RWPE2 (cell line): Measurements from ENCODE around the gene UBXN6.
A peak's percentile ranks its signal among the peaks of the same experiment; 100 is the strongest.

Experiments
- ATAC-seq: fragments of 200-7000 bp; cut with Tn5 transposase; 3 replicates; pipeline ENCODE4 v1.9.1; 2021; ENCODE audit warnings: low read depth
- DNase-seq: peaks from one replicate; pipeline ENCODE4 v3.0.0-alpha.2; 2020; ENCODE audit warnings: low spot score
- H3K27ac ChIP-seq: fragments of 450-650 bp; 2 replicates; pipeline ENCODE4 v1.5.1; 2017; ENCODE audit warnings: mild to moderate bottlenecking; ENCODE audit not compliant: poor library complexity, severe bottlenecking
- H3K27me3 ChIP-seq: fragments of 250-450 bp; sonication (Bioruptor Pico); 2 replicates; pipeline ENCODE4 v1.5.1; 2021; ENCODE audit warnings: mild to moderate bottlenecking, moderate library complexity; ENCODE audit not compliant: insufficient read depth, poor library complexity, severe bottlenecking
- H3K36me3 ChIP-seq: fragments of 250-450 bp; sonication (Bioruptor Pico); 2 replicates; pipeline ENCODE4 v1.5.1; 2020; ENCODE audit warnings: low read depth, mild to moderate bottlenecking, moderate library complexity
- H3K4me1 ChIP-seq: fragments of 250-450 bp; sonication (Bioruptor Pico); 2 replicates; pipeline ENCODE4 v1.5.1; 2021; ENCODE audit warnings: mild to moderate bottlenecking, moderate library complexity; ENCODE audit not compliant: insufficient read depth, poor library complexity, severe bottlenecking
- H3K4me3 ChIP-seq: fragments of 250-450 bp; sonication (Bioruptor Pico); 2 replicates; pipeline ENCODE4 v1.5.1; 2021; ENCODE audit warnings: mild to moderate bottlenecking, moderate library complexity; ENCODE audit not compliant: severe bottlenecking
- H3K9me3 ChIP-seq: fragments of 250-450 bp; sonication (Bioruptor Pico); 2 replicates; pipeline ENCODE4 v1.5.1; 2021; ENCODE audit warnings: mild to moderate bottlenecking, moderate library complexity; ENCODE audit not compliant: severe bottlenecking
- CTCF ChIP-seq: fragments of 450-650 bp; IDR thresholded peaks from one replicate; pipeline ENCODE4 v1.5.1; 2017; ENCODE audit warnings: mild to moderate bottlenecking, moderate library complexity; ENCODE audit not compliant: poor library complexity, severe bottlenecking

The UBXN6 gene

DNA sequence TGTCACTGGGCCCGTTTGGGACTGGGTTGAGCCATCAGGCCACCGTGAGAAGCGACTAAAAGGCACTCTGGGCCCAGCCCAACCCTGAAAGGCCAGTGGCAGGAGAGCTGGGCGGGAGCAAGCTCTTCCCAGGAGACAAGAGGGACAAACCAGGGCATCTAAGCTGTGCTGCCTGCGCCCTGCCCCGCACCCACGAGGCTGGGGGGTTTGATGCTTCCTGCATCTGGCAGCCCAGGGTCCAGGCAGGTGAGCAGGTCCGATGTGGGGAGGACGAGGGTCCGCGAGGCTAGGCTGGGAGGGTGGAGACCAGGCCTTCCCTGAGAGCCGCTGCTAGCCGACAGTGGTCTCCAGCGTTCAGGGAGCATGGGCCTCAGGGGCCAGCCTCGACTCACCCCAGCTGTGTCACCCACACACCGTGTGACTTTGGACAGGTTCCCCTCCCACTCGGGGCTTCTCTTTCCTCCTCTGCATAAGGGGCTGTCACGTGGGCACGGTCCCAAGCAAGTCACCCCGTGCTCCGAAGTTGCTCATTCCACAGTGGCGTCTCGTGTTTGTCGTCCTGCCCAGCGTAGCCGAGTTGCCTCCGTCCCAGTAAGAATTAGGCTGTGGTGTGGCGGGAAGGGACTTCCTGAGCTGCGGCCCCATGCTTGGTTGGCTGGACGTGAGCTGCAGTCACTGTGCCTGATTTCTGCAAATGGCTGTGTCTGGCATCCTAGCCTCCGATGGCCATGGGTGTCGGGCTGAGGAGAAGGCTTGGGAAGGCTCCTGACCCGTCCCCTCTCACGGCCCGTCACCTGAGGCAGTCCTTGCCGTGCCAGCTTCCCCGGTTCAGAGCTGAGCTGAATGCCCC lies 44.9 kb upstream of the UBXN6 start:
- H3K4me3 ChIP-seq = no peak overlapping the region
- TF ChIP-seq CTCF = no peak
- H3K36me3 ChIP-seq = peaks cover 12% of the 10 kb centered on the region
- no peaks in the 10 kb centered on the region for H3K9me3 ChIP-seq
- no peaks in the 10 kb centered on the region for H3K27me3 ChIP-seq
- no peaks in the 10 kb centered on the region for H3K4me1 ChIP-seq
- H3K27ac ChIP-seq = no peak overlapping the region
- DNase-seq = peak; percentile 52
- no peak for ATAC-seq

GRCh38 chr19:4501691-4502090 lies 44.1 kb upstream of the UBXN6 start:
- Histone ChIP-seq H3K9me3 (no peaks in the 10 kb centered on the region), H3K4me3 (no peak overlapping the region), H3K4me1 (no peaks in the 10 kb centered on the region), H3K36me3 (peaks cover 15% of the 10 kb centered on the region), H3K27ac (no peak overlapping the region), H3K27me3 (no peaks in the 10 kb centered on the region)
- peak; percentile 46 for DNase-seq
- TF ChIP-seq CTCF = no peak
- ATAC-seq = no peak

- H3K36me3 ChIP-seq = peaks cover 15% of the 10 kb centered on the region
- no peak for TF ChIP-seq CTCF
- DNase-seq (peak; percentile 44), ATAC-seq (no peak)
- H3K27me3 ChIP-seq = no peaks in the 10 kb centered on the region
- no peaks in the 10 kb centered on the region for H3K9me3 ChIP-seq
- no peaks in the 10 kb centered on the region for H3K4me1 ChIP-seq
- no peak overlapping the region for H3K27ac ChIP-seq
- H3K4me3 ChIP-seq = no peak overlapping the region
Measured at GRCh38 chr19:4500841-4501591, 43.4 kb upstream of the UBXN6 start.

DNA sequence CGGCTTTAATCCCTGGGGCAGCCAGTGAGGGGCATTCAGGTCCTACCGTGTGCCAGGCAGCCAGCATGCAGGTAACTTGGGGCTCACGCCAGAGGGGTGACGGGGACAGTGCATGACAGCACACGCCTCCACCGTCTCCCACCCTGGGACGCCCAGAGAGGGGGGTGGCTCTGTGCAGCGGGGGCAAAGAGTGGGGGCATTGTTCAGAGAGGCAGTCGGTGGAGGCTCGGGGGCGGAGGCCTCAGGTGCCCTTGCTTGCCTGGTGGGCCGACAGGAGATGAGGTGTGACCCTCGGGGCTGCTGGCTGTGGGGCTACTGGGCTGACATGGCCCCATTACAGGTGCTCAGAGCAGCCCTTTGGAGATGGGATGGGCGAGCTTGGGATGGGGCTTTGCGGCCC lies 42.3 kb upstream of the UBXN6 start:
- ATAC-seq = no peak
- H3K36me3 ChIP-seq = peaks cover 21% of the 10 kb centered on the region
- no peaks in the 10 kb centered on the region for H3K27me3 ChIP-seq
- H3K4me1 ChIP-seq = no peaks in the 10 kb centered on the region
- H3K9me3 ChIP-seq = no peaks in the 10 kb centered on the region
- no peak for TF ChIP-seq CTCF
- DNase-seq = peak; percentile 39
- H3K4me3 ChIP-seq = no peak overlapping the region
- no peak overlapping the region for H3K27ac ChIP-seq
